Skeletal muscle tissue (tissue), 4 donors: ENCODE data around the gene APLNR. TPM values are rescaled to one million over a fixed set of nuclear protein-coding genes. Genes with fewer than 3 reads are reported as not detected.
A peak's percentile ranks its signal among the peaks of the same experiment; 100 is the strongest.

Experiments
- H3K27ac ChIP-seq: one replicate; pipeline ENCODE4 v1.7.0; 2013; ENCODE audit warnings: mild to moderate bottlenecking, low read depth, low read length, inconsistent platforms
- H3K27me3 ChIP-seq, 3 donors: one replicate each; pipeline ENCODE4 v1.7.0; 2013; ENCODE audit warnings: low read length in 3 of 3; ENCODE audit not compliant: control insufficient read depth in 3 of 3, insufficient read depth in 3 of 3
- H3K36me3 ChIP-seq, 3 donors: one replicate each; pipeline ENCODE4 v1.7.0; 2013; ENCODE audit warnings: low read length in 3 of 3; ENCODE audit not compliant: control insufficient read depth in 3 of 3, insufficient read depth in 3 of 3
- H3K4me1 ChIP-seq, 3 donors: one replicate each; pipeline ENCODE4 v1.7.0; 2013; ENCODE audit warnings: low read length in 3 of 3, mild to moderate bottlenecking in 3 of 3; ENCODE audit not compliant: control insufficient read depth in 3 of 3, insufficient read depth in 3 of 3
- H3K4me3 ChIP-seq, 3 donors: one replicate each; pipeline ENCODE4 v1.7.0; 2013; ENCODE audit warnings: low read length in 3 of 3
- H3K9ac ChIP-seq, 3 donors: one replicate each; pipeline ENCODE4 v1.7.0; 2013; ENCODE audit warnings: low read length in 3 of 3, mild to moderate bottlenecking in 3 of 3, moderate library complexity in 2 of 3, low read depth in 1 of 3
- H3K9me3 ChIP-seq, 3 donors: one replicate each; pipeline ENCODE4 v1.7.0; 2013; ENCODE audit warnings: low read length in 3 of 3; ENCODE audit not compliant: control insufficient read depth in 3 of 3
- total RNA-seq: library from RNA; depleted of rRNA; stranded (reverse); fragments of >200 nt; gene quantifications from one replicate; pipeline ENCODE4 v1.2.3, GENCODE V29; 2014
- donor health status: Osteomylitis.

APLNR gene
- total RNA-seq, 1 donor from 2014 or later: 74.6 TPM

DNA sequence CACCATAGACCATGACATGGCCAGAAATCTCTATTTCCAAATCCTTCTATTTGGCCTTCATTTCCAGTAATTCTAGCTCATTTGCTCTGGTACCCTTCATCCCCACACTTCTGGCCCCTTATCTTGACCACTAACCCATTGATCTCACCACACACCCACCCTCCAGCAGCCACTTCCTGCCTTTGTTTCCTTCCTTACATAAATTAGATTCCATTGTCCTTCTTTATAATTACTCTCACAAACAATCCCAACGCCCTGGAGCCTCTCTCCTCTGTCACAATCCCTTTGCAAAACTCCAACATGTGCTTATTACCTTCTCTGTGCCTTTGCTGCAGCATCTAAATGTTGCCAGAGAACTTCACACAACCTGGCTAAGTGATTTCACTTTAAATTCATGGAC is 14.8 kb downstream of the APLNR start:
- Histone ChIP-seq H3K9ac (no peak overlapping the region), H3K27ac (no peak overlapping the region), H3K4me1 (peaks cover 0 to 10% (median 6%) of the 10 kb centered on the region in 3 donors), H3K9me3 (no peaks in the 10 kb centered on the region), H3K27me3 (no peaks in the 10 kb centered on the region), H3K4me3 (no peak overlapping the region), H3K36me3 (no peaks in the 10 kb centered on the region)

DNA sequence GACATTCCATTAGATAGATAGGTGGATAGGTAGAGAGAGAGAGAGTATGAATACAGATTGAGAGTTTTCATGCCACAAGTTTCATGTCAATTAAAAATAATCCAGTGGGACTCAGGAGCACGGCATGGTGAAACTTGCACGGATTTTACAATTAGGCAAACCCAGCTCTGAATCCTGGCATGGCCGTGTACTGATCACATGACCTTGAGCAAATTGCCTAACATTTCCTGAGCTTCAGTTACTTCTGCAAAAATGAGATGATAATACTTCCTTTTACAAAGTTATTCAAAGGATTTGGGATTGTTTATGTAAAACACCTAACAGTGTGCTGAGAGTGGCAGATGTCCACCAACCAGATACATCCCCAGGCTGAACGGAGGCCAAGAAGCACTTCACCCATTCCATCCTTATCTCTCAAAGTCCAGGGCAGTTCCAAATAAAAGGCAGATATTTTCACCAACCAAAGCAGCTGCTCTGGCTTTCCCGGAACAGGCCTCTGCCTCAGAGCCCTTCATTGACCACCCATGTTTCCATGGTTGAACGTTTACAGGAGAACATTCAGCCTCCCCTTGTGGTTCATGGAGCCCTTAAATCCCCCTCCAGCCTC is 17.9 kb downstream of the APLNR start:
- H3K4me1 ChIP-seq: peaks cover 4 to 16% (median 8%) of the 10 kb centered on the region in 3 donors
- peak overlapping the region; percentile 8 for H3K27ac ChIP-seq
- no peak overlapping the region for H3K9ac ChIP-seq
- H3K9me3 ChIP-seq: no peaks in the 10 kb centered on the region
- no peaks in the 10 kb centered on the region for H3K36me3 ChIP-seq
- peaks cover 0 to 3% (median 0%) of the 10 kb centered on the region in 3 donors for H3K27me3 ChIP-seq
- H3K4me3 ChIP-seq: no peak overlapping the region

DNA sequence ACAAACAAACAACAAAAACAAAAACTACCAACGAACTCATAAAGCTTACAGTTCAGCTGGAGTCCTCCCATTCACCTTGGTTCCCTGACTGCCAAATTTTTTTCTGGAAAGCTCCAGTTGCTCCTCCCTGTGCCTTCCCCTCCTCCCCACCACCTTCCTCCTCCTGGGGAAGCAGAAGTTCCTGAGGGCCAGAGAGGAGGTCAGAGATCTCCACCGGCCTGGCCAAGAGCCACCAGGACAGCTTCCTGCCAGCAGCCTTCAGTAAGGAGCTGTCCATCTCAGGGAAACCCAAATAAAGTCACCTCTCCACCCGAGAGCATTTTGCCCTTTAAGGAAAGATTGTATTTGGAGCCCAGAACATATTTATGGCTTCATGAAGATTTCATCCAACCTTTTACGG is 20.0 kb downstream of the APLNR start:
- H3K9ac ChIP-seq: no peak overlapping the region
- peaks cover 7 to 25% (median 11%) of the 10 kb centered on the region in 3 donors for H3K4me1 ChIP-seq
- H3K27ac ChIP-seq: no peak overlapping the region
- H3K27me3 ChIP-seq: peaks cover 0 to 3% (median 0%) of the 10 kb centered on the region in 3 donors
- no peaks in the 10 kb centered on the region for H3K36me3 ChIP-seq
- H3K9me3 ChIP-seq: no peaks in the 10 kb centered on the region
- H3K4me3 ChIP-seq: no peak overlapping the region

DNA sequence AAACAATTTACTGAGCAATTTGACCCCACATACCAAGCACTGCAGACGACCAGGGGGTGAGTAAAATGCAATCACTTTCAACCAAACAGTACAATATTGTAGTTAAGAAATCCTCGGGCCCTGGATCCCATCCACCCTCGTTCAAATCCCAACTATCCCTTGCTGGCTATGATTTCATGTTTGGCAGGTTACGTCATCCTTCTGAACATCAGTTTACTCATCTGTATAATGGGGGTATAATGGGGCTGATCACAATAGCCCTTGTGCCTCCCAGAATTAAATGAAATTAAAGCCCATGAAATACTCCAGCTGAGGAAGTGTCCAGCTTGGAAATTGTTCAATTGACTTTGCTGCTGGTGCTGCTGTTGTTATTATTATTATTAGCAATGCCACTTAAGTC is 20.6 kb downstream of the APLNR start:
- Histone ChIP-seq H3K4me3 (no peak overlapping the region), H3K27ac (no peak overlapping the region), H3K36me3 (no peaks in the 10 kb centered on the region), H3K4me1 (peaks cover 7 to 20% (median 11%) of the 10 kb centered on the region in 3 donors), H3K27me3 (peaks cover 0 to 3% (median 0%) of the 10 kb centered on the region in 3 donors), H3K9me3 (no peaks in the 10 kb centered on the region), H3K9ac (no peak overlapping the region)

DNA sequence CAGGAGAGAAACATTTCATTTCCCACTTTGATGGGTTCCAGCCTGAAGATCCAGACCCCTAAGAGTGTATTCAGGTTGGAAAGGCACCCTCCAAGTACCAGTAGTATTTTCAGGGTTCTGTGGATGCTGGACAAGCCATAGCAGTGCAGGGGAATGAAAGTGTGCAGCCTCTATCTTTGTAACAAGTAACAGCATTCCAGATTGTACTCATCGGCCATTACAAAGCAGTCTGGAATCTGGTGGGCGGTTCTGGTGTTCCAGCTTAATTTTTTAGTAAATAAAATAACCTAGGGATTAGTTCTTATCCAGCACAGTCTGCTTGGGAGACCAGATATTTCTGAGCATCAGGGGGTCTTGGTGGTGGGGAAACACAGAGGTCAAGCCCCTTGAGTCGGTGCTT is 22.6 kb downstream of the APLNR start:
- H3K27me3 ChIP-seq: peaks cover 0 to 3% (median 0%) of the 10 kb centered on the region in 3 donors
- H3K27ac ChIP-seq: no peak overlapping the region
- H3K9ac ChIP-seq: no peak overlapping the region
- H3K36me3 ChIP-seq: no peaks in the 10 kb centered on the region
- H3K4me3 ChIP-seq: no peak overlapping the region
- no peaks in the 10 kb centered on the region for H3K9me3 ChIP-seq
- peaks cover 7 to 21% (median 10%) of the 10 kb centered on the region in 3 donors for H3K4me1 ChIP-seq

DNA sequence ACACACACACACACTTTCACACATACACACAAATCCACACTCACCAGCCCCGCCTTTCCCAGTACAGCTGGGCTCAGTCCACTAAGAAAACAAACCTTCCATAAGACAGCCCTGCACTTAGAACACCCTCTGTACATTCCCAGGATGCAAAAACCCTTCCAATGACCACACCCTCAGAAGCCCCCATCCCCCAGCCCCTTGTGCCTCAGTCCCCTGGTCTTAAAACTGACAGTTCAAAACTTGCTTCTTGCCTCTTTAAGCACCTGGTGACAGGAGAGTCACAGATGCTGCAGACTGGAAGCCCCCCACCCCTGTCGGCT is 23.0 kb downstream of the APLNR start:
- Histone ChIP-seq H3K27me3 (peaks cover 0 to 3% (median 0%) of the 10 kb centered on the region in 3 donors), H3K36me3 (no peaks in the 10 kb centered on the region), H3K4me1 (peaks cover 6 to 17% (median 7%) of the 10 kb centered on the region in 3 donors), H3K9me3 (no peaks in the 10 kb centered on the region), H3K9ac (no peak overlapping the region), H3K27ac (no peak overlapping the region), H3K4me3 (no peak overlapping the region)

DNA sequence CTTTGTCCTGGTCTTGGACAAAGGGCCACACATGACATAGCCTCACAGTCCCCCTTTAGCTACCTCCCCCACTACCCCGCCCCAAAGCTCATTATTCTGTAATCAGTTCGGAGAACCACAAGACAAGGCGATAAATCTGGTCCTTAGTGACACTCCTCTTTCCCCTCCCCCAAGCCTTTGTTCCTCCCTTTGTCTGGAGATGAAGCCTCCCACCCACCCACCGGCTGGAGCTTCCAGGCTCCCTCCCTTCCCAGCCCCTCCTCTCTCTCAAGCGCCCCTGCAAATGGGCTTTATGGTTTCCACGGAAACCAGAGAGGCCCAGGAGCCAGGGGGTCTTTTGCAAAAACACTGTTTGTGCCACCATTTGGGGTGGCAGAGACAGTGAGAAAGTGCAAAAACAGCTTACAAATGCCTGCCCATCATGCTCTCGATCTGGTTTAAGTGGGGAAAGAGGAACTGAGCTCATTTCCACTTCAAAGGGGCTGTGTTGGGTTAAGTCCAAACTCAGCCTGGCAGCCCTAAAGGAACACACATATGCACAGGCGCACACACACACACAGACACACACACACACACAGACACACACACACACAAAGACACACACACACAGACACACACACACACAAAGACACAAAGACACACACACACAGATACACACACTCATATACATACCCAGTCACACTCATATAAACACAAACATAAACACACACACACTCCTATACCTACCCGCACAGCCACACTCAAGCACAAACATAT is 23.5 kb downstream of the APLNR start:
- H3K36me3 ChIP-seq: no peaks in the 10 kb centered on the region
- H3K9me3 ChIP-seq: no peaks in the 10 kb centered on the region
- H3K9ac ChIP-seq: no peak overlapping the region
- peak overlapping the region in 1 of 3 donors; percentile 17 for H3K4me3 ChIP-seq
- H3K27me3 ChIP-seq: peaks cover 0 to 3% (median 0%) of the 10 kb centered on the region in 3 donors
- peaks cover 7 to 17% (median 9%) of the 10 kb centered on the region in 3 donors for H3K4me1 ChIP-seq
- peak overlapping the region; percentile 34 for H3K27ac ChIP-seq

DNA sequence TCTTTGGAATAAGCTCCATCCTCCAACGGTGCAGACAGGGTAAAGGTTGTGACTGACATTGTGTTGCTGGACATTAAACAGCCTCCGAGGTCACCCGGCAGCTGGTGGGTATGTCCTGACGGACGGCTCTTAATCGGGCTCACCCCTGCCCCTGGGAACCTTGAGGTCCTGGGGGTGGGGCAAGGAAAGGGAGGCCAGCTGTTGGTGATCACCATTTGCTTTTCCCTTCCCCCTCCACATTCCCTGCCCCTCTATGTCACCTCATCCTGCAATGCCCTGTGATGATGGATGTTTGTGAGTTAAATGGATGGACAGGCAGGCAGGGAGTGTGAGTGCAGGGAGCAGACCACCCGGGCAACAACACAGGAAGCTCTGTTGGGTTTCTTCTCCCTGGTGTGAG is 26.3 kb downstream of the APLNR start:
- Histone ChIP-seq H3K36me3 (no peaks in the 10 kb centered on the region), H3K27me3 (peaks cover 0 to 3% (median 2%) of the 10 kb centered on the region in 3 donors), H3K9ac (no peak overlapping the region), H3K4me3 (no peak overlapping the region), H3K9me3 (no peaks in the 10 kb centered on the region), H3K27ac (no peak overlapping the region), H3K4me1 (peaks cover 7 to 22% (median 10%) of the 10 kb centered on the region in 3 donors)

DNA sequence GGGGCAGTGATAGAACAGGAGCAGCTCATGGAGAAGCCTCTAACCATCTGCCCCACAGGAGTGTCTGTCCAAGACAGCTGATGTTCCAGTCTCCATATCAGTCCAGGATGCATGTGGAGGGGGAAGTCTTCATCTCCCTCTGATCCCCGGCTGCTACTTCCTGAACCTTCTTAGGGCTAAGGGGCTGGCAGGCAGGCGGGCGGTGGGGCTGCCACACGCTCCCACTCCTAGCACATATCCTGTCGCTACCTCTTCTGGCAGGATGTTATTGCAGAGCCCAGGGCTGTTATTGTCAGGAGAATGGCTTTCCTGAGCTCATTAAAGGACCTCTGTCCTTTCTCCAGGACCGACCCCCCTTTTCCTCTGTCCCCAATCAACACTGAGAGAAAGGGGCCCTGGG is 29.9 kb downstream of the APLNR start:
- no peak overlapping the region for H3K9ac ChIP-seq
- H3K4me3 ChIP-seq: no peak overlapping the region
- H3K9me3 ChIP-seq: no peaks in the 10 kb centered on the region
- peaks cover 6 to 25% (median 21%) of the 10 kb centered on the region in 3 donors for H3K4me1 ChIP-seq
- no peak overlapping the region for H3K27ac ChIP-seq
- no peaks in the 10 kb centered on the region for H3K36me3 ChIP-seq
- H3K27me3 ChIP-seq: peaks cover 5 to 8% (median 5%) of the 10 kb centered on the region in 3 donors

DNA sequence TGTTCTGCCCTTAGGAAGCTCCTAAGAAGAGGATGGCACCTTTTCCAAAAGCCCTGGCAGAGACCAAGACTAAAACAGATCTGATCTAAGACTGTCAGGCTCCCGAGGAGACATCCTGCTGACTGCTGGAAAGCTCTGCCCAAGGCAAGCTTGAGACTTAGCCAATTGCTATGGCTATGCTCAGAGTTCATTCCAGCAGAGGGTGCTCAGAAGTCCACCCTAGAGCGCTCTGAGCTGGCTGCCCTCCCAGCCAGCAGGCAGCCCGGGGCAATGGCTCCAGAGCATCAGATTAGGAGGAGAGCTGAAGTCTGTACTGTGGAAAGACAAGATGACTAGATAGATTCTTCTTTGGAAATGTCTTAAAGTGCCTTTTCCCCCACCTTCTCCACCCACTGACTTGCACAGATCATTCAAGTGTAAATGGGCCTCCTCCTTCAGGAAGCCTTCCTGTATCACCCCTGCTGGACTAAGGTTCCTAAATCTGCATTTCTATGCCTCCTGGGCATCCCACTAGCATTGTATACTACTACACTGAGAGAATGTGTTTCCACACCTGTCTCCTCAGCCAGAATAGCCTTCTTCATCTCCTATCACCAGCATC is 31.9 kb downstream of the APLNR start:
- Histone ChIP-seq H3K9me3 (no peaks in the 10 kb centered on the region), H3K4me1 (peaks cover 20 to 39% (median 33%) of the 10 kb centered on the region in 3 donors), H3K9ac (no peak overlapping the region), H3K27me3 (peaks cover 5 to 8% (median 5%) of the 10 kb centered on the region in 3 donors), H3K4me3 (no peak overlapping the region), H3K27ac (no peak overlapping the region), H3K36me3 (no peaks in the 10 kb centered on the region)
